HUES48 (cell line): ENCODE results near the gene ATXN7L3.
"Not testable (repeated sequence)": the region's sequence is repeated elsewhere in the genome, so short reads cannot be mapped to it uniquely, and the experiment has no call there.

Experiments used
- H3K27ac ChIP-seq: one replicate; pipeline ENCODE4 v1.7.0; 2013; ENCODE audit warnings: low read depth, low read length, inconsistent platforms
- H3K27me3 ChIP-seq: 2 replicates; pipeline ENCODE4 v1.6.1; 2013; ENCODE audit warnings: mild to moderate bottlenecking, low read length; ENCODE audit not compliant: control insufficient read depth, insufficient read depth
- H3K36me3 ChIP-seq: 2 replicates; pipeline ENCODE4 v1.6.1; 2013; ENCODE audit warnings: low read length; ENCODE audit not compliant: control insufficient read depth, insufficient read depth
- H3K4me1 ChIP-seq: 2 replicates; pipeline ENCODE4 v1.6.1; 2013; ENCODE audit warnings: mild to moderate bottlenecking, low read length; ENCODE audit not compliant: control insufficient read depth, insufficient read depth
- H3K4me3 ChIP-seq: 2 replicates; pipeline ENCODE4 v1.5.1; 2013; ENCODE audit warnings: mild to moderate bottlenecking, low read depth, low read length
- H3K9ac ChIP-seq: 2 replicates; pipeline ENCODE4 v1.6.1; 2013; ENCODE audit warnings: mild to moderate bottlenecking, low read depth, low read length, moderate library complexity
- H3K9me3 ChIP-seq: 2 replicates; pipeline ENCODE4 v1.6.1; 2013; ENCODE audit warnings: low read length; ENCODE audit not compliant: control insufficient read depth, insufficient read depth

ATXN7L3 gene

GRCh38 chr17:44144966-44145739 is 54.5 kb downstream of the ATXN7L3 start:
- Histone ChIP-seq H3K4me1 (no peaks in the 10 kb centered on the region), H3K4me3 (no peak overlapping the region), H3K36me3 (peaks cover 51% of the 10 kb centered on the region), H3K27me3 (no peaks in the 10 kb centered on the region), H3K27ac (no peak overlapping the region), H3K9me3 (no peaks in the 10 kb centered on the region), H3K9ac (no peak overlapping the region)

- not testable (repeated sequence) for H3K4me3 ChIP-seq, H3K4me1 ChIP-seq, H3K27me3 ChIP-seq, H3K9me3 ChIP-seq, H3K9ac ChIP-seq, H3K27ac ChIP-seq
- peaks cover 41% of the 10 kb centered on the region for H3K36me3 ChIP-seq
Measured at GRCh38 chr17:44143921-44144320, 55.8 kb downstream of the ATXN7L3 start.
